NCI-H2107 treated with DMSO at 0.1 percent for 48 hours (cell line): ENCODE measurements around the gene GNLY.
A peak's percentile ranks its signal among the peaks of the same experiment; 100 is the strongest.
"Not testable (repeated sequence)": the region's sequence is repeated elsewhere in the genome, so short reads cannot be mapped to it uniquely, and the experiment has no call there.

ENCODE experiments used
- DNase-seq: peaks from one replicate; lab custom pipeline; 2025; ENCODE audit not compliant: unreplicated experiment; lab: John Stamatoyannopoulos, UW

Gene GNLY

DNA sequence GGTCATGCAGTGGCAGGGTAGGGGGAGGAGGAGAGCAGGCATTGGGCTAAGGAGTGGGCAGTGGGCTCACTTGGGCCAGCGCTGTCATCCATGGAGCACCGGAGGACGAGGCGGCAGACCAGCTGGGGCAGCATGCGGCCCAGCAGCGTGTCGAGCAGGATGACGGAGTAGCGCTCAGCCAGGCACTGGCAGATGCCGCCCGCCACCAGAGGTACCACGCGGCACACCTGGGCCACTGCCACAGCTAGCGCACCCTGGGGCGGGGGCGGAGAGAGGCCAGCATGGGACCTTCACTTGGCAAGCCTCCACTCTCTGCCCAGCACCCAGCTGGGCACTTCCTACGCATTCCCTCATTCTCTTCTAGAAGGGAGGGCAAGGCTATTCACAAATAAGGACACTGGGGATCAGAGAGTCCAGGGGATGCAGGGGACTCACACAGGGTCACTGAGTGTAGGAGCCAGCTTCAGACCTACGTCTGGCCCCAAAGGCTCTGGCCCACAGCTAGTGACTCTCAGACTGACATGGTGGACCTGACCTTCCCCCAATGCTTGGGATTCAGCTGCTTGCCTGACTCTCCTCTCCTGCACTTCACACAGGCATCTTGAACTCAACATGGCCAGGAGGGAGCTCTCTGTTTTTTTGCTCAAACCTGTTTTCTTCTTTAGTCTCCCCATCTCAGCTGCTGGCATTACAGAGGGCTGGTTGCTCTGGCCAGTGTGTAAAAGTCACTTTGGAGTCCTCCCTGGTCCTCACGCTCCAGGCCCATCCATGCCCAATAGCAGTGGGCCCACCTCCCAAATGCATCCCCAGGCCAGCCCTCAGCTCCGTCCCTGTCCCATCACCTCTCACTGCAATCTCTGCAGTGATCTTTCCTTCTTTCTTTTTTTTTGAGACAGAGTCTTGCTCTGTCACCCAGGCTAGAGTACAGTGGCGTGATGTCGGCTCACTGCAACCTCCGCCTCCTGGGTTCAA is 30.3 kb upstream of the GNLY start:
- no peak for DNase-seq

DNA sequence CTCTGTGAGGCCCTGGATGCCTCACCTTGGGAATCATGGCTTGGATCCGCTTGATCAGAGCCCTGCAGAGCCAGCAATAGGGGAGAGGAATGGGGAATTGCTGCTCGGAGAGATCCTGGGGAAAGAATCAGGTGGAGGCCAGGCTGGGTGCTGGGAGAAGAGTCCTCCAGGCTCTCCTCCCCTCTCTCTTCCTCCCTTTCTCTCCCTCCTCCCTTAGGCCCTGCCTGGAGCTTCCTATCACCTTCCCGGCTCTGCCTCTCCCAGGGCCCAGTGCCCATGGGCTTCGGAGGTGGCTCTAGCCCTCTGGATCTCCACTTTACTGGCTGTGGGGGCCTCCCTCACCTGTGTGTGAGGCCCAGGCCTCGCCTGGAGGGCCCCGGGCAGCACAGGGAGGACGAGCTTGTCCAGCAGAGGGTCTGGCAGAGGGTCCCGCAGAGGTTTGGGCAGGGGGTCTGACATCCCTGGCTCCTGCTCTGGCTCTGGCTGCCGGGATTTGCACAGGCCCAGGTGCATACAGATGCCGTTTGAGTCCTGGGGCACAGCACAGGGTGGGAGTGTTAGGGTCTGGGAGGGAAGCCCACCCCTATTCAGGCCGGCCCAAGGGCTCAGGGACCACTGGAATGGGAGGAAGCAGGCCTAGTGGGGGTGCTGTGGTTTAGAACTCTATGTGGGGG is 28.8 kb upstream of the GNLY start:
- no peak for DNase-seq

DNA sequence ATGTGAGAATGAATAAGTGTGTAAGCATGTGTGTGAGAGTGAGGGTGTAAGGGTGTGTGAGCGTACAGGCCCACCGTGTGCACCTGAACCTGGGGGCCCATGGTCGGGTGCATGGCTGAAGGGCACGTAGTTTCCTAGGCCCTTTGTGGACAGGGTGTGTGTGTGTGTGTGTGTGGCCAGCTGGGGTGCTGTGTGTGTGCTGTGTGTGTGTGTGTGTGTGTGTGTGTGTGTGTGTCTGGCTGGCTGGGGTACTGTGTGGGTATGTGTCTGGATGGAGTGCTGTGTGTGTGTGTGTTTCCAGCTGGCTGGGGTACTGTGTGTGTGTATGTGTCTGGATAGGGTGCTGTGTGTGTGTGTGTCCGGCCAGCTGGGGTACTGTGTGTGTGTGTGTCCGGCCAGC is 28.1 kb upstream of the GNLY start:
- DNase-seq: no peak

DNA sequence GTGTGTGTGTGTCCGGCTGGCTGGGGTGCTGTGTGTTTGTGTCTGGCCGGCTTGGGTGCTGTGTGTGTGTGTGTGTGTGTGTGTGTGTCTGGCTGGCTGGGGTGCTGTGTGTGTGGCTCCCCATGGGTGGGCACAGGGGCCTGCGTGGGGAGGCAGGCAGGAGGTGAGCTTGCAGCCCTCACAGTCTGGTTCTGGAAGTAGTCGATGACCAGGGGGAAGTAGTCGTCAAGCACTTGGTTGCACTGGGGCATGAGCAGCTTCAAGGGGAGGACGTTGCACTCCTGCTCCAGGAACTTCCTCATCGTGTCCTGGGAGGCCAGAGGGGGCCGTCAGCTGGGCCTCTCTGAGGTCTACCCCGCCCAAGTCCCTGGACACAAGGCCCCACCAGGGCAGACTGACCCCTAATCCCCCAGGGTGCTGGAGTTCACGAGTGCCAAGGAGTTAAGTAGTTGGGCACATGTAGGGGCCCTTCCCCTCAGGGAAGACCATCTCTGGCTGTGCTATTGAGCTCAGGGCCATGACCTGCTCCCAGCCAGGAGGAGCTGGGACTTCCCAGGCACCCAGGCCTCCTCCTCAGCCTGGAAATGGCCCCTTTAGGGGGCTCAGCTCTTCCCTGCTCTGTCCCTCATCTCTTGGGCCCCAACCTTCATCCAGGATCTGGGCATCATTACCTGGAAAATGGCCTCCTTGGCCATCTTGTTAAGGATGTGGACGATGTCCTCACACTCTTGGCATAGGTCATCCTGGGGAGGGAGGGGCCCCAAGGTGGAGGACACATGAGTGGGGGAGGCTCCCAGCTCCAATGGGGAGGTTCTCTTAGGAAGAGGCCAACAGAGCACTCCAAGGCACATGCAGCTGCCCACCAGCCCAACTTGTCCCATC is 27.5 kb upstream of the GNLY start:
- DNase-seq: no peak

DNA sequence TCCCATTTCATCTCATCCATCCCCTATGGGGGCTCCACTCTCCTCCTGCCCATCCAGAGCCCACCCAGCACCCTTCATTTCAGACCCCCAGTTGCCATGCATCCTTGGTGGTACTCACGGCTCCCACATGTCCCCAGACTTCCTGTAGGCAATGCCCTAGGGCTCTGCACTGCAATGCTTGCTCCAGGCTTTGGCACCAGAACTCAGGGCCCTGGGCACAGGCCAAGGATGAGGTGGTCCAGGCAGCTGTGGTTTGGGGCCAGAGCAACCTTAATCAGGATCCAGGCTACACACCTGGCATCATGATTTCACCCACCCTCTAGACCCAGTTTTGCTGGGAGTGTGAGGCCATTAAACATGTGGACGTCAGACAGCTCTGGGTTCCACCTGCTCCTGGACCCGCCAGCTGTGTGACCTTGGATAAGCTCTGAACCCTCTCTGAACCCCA is 26.6 kb upstream of the GNLY start:
- no peak for DNase-seq

DNA sequence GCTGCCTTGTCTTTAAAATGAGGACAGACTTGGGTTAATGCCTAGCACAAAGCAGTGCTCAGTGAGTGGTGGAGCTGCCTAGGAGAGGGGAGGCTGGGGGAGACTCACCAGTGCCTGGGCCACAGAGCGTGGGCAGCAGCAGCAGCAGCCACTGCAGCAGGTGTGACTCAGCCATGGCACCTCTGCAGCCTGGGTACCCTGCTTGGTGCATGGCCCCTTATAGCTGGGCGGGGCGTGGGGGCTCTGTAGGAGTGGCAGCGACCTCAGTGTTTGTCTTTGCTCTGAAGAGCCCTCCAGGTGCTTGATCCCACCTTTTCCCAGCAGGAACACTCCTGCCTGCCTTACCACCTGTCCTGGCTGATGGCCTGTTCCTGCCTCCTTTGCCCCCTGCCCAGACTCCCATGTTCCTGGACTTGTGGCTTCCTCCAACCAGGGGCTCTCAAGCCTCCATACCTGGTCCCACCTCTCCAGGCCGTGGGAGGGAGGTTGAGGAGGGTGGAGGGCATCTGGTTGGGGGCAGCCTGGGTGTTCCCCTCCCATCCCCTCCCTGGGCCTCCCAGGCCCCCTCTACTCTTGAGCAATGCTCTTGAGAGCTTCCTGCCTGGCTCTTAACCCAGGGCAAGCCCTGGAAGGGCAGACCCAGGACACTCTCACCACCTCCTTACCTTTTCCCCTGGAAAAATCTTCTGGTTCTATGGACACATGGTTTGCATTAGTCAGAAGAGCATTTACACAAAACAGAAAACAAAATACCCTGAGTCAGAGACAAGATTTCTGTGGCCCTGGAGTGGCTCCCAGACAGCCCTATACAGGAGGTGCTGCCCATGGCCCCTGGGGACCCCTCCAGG is 25.9 kb upstream of the GNLY start, which contains the start of gene SFTPB:
TSS of gene SFTPB (minus strand) at position 191 of the 848 bp plus-strand sequence. CDS start at position 175, 16 bp downstream.
- no peak for DNase-seq

DNA sequence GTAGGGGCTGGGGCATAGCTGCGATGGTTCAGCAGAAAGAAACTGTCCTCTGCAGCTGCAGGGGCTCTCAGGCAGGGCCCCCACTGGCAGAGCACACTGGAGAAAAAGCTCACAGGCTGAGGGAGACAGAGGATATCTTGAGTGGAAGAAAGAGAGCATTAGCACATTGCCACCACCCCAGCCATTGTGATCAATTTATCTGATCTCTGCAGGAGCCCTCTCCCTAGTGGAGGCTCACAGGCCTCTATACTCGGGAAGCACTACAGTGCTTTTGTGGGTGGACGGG is 25.4 kb upstream of the GNLY start:
- no peak for DNase-seq

DNA sequence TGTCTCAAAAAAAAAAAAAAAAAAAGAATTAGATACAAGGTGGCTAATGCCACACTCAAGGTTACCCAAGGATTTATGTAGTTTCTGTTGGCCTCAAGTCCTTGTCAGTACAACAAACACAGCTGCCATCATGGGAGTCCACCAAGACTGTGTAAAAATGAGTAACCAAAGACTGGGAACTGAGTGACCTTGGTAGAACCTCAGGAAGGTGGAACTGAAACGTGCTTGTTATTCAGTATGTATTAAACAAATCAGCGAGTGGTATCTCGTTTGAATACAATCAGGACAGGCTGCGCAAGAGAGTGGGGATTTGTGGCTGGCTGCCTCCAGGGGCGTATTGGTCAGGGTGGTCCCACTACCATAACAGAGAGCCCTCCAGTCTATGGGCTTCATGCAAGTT is 24.6 kb upstream of the GNLY start:
- no peak for DNase-seq

DNA sequence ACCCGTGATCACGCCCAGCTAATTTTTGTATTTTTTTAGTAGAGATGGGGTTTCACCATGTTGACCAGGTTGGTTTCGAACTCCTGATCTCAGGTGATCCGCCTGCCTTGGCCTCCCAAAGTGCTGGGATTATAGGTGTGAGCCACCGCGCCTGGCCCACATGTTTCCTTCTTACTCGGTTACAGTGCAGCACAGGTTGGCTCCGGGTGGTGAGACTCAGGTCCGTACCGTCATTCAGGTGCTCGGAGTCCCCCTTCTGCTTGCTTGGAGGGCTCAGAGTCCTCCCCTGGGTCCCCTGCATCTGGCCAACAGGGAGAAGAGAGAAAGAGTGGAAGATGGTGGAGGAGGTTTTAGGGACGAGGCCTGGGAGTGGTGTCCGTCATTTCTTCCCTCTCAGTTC is 23.7 kb upstream of the GNLY start:
- DNase-seq: not testable (repeated sequence)

DNA sequence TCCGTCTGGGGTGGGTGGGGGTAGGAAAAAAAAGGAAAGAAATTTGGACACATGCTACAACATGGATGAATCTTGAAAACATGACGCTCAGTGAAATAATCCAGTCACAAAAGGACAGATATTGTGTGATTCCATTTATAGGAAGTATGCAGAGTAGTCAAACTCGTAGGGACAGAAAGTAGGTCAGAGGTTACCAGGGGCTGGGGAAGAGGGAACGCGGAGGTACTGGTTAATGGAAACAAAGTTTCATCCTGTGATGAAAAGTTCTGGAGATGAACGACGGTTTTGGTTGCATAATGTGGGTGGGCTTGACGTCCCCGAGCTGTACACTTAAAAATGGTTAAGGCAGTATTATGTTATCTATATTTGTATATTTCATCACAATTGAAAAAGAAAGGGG is 21.7 kb upstream of the GNLY start:
- DNase-seq: no peak

DNA sequence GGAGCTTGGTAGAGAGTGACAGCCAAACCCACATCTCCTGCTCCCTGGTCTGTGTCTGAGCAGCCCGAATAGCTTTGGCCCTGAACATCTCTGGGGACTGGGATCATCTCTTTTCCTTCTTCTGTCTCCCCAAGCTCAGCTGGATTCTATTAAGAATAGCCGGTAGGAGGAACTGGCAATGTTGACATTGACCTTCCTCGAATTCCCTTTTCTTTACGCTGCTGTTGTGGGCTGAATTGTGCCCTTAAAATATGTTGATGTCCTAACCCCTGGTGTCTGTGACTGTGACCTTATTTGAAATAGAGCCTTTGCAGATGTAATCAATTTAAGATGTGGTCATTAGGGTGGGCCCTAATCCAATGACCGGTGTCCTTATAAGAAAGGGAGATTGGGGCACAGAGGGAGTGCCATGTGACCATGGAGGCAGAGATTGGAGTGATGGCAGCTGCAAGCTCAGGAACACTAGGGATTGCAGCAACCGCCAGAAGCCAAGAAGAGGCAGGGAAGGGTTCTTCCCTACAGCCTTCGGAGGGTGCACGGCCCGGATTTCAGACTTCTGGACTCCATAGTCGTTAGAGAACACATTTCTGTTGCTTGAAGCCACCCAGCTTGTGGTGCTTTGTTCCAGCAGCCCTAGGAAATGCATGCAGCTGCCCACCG is 20.3 kb upstream of the GNLY start:
- DNase-seq: no peak

DNA sequence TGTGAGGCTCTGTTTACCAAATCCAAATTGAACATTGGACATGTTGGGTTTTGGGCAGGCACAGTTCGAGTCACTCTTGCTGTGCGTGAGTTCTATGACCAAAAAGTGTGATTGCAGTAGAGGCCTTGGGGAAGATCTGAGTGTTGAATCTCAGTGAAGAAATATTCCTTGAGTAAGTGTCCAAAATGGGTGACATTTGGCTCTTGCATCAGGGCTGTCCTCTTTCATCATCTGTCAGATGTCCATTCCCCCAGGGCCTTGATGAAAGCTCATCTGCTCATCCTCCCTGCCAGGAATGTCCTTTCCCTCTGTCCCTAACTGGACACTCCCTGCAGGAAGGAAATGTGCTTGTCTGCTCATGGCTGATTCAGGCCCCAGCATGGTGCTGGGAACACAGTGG is 19.7 kb upstream of the GNLY start:
- no peak for DNase-seq

DNA sequence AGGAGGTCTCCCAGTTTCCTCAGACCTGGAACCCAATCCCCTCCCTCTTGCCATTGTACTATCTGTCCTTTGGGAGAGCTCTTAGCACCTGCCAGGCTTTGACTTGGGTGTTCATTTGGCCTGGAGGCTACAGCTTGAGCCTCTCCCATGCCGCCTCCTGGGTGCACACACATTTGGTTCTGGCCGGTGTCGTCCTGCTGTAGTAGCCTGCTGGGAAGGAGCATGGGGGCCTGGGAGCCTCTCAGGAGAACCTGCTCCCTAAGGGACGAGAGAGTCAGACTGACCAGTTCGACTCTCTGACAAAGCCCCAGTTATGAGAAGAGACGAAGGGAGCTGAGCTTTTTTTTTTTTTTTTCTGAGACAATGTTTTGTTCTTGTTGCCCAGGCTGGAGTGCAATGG is 18.7 kb upstream of the GNLY start:
- DNase-seq: no peak

DNA sequence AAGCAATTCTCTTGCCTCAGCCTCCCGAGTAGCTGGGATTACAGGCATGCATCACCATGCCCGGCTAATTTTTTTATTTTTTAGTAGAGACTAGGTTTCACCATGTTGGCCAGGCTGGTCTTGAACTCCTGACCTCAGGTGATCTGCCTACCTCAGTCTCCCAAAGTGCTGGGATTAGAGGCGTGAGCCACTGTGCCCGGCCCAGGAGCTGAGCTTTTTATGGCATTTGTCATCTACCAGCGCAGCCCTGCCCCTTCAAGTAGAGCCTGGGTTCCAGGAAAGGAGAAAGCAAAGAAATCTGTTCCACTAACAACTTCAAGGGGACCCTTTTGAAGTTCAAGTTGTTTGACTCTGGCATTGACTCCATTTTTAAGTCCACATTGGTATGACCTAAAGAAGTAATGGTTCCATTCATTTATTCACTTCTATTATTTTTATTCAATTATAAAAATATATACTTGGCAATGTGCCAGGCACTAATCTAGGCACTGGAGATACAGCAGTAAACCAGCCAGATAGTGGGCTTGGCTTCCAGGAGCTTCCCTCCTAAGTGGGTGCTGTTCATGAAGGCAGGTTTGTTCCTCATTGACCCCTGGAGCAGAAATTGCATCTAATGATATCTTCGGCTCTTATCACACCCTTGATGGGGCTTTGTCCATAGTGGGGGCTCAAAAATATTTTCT is 18.2 kb upstream of the GNLY start:
- DNase-seq: no peak

DNA sequence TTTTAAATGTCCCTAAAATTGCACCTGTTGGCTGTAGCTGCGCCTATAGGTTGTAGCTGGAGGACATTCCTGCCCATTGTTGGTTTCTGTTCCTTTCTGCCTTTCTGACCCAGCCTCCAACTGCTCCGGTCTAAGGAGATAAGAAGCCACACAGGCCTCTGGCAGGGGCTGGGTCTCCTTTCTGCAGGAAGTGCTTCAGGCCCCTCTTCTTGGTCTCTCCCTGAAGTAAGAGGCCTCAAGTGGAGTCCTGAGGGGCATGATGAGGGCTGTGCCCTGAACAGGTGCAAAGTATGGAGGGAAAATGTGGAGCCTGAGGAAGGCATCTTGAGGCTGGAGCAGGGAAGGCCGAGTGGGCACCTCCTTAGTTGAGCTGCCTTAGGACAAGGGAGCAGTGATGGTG is 15.8 kb upstream of the GNLY start:
- DNase-seq: no peak

DNA sequence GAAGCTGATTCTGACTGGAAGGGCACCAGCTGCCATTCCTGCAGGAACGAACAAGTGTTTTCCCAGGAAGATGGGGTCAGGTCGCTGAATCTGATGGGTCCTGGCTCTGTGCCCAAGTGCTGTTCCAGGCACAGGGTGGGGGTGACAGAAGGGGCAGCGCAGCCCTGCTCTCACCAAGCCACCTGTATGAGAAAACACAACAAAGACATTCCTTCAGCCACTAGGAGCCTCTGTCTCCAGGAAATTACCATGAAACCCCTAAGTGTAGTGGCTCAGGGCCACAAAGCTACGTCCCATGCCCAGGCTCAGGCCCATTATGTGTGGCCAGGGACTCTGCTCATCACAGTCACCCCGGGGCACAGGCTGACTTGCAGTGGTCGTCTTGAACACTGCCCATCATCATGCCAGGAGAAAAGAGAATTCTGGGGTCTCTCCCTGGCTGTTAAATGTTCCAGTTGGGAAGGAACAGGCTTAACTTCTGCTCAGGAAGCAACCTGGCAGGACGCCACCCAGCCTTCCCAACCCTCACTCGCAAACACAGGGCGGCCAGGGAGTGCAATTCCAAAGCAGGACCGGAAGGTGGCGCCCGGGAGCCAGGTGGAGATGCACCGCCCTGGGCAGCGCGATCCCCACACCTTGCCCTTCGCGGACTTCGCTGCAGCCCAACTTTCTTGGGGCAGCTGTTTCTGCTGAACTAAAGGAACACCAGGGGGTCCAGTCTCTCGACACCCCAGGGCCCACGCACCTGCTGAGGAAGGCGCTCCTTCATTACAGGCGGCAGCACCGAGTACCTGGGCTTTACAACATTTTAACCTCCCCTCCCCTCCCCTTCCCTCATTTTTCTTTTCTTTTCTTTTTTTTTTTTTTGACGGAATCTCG is 15.1 kb upstream of the GNLY start:
- DNase-seq: peak; percentile 45

DNA sequence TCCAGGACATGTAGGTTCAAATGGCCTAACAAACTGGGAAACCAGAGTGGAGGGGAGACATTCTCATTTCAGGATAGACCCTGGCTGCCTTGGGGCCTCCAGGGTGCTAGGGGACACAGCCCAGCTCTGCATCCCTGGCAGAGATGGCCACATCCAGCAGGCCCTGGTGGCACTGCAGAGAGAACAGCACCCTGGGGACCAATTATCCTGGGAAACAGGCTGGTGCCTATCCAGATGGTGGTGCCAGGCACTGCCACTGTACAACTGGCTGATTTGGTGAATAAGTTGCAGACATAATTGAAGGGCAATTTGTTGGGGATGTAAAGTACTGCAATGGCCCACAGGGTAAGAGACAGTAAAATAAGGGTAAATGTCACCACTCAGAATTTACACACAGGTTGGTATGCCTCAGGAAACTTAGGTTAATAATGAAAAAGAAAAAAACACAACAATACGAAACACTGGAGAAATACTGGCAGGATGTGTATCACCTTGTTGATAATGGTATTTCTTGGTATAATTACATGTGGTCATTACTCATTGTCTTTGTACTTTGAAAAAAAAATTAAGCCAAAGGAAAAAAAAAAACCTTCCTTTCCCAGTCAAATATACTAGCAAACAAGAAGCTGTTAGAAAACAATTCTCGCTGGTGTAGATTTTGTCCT is 13.3 kb upstream of the GNLY start:
- DNase-seq: peak; percentile 58

DNA sequence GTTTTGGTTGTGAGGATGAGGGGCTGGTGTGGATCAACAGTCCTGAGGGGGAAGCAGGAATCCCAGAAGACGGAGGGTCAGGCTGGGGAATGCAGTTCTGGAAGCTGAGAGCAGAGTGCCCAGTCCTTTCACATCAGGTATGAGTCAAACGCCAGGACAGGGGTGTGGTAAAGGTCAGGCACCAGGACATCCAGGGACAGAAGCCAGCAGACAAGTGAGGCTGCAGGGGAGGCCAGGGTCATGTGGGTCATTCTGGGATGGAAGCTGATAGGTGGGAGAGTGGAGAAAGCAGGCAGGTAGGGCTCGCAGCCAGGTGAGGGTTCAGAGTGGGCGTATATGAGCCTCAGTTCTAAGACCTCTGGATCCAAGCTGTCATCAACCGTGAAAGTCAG is 12.8 kb upstream of the GNLY start:
- DNase-seq: no peak
